AG04450 (cell line): ENCODE results near the gene GIPC1. TPM values are rescaled to one million over a fixed set of nuclear protein-coding genes. Genes with fewer than 3 reads are reported as not detected.

Experiments
- CTCF ChIA-PET: fragments of 300-600, 350-600 bp; formaldehyde crosslinking; extraction: SDS; loops from one replicate; lab custom pipeline; 2022; ENCODE audit warnings: antibody characterized with exemption, inconsistent platforms; lab: Charles Lee
- POLR2A ChIA-PET: fragments of 350-600 bp; formaldehyde crosslinking; extraction: SDS; loops from one replicate; lab custom pipeline; 2021; ENCODE audit warnings: antibody characterized with exemption, inconsistent platforms; lab: Yijun Ruan, JAX
- DNase-seq: peaks from one replicate; pipeline ENCODE4 v3.0.0-alpha.2; 2011; ENCODE audit warnings: low read depth, low spot score
- H3K27ac ChIP-seq: one replicate; pipeline ENCODE4 v1.5.1; 2012; ENCODE audit warnings: low read depth, low read length, control low read depth
- H3K27me3 ChIP-seq: one replicate; pipeline ENCODE4 v1.6.0; 2012; ENCODE audit warnings: low read length; ENCODE audit not compliant: control insufficient read depth, insufficient read depth
- H3K4me3 ChIP-seq: 2 replicates; pipeline ENCODE4 v1.5.1; 2011; ENCODE audit warnings: mild to moderate bottlenecking, low read depth, low read length, control low read depth
- H3K9me3 ChIP-seq: 2 replicates; pipeline ENCODE4 v1.5.1; 2012; ENCODE audit warnings: low read length; ENCODE audit not compliant: control insufficient read depth, insufficient read depth
- CTCF ChIP-seq: IDR thresholded peaks from 2 replicates; pipeline ENCODE4 v1.5.1; 2011; ENCODE audit warnings: low read depth, low read length, control low read depth, inconsistent platforms
- polyA minus RNA-seq: library from RNA; depleted of rRNA, polyadenylated mRNA; stranded (reverse); fragments of >200 nt; gene quantifications from 2 replicates; pipeline ENCODE4 v1.2.3, GENCODE V29; 2011; rRNA and poly(A)+ RNA removed
- polyA plus RNA-seq: library from polyadenylated mRNA; depleted of rRNA; stranded (reverse); fragments of >200 nt; gene quantifications from 2 replicates; pipeline ENCODE4 v1.2.3, GENCODE V29; 2011; rRNA removed

Gene GIPC1
- polyA plus RNA-seq (47.4 and 59.8 TPM in 2 replicates), polyA minus RNA-seq (27.1 and 30.4 TPM in 2 replicates)

- DNase-seq, result peak; percentile 98
- ChIA-PET CTCF (interaction anchor here (1.1 to 3.8 kb wide), 2 partner anchors 10 to 16 kb away, joined by 6 to 30 read pairs; no protein-coding TSS in a partner anchor), POLR2A (interaction anchor here (0.6 to 3.4 kb wide), 5 partner anchors 9 to 21 kb away, joined by 3 to 27 read pairs (median 4); partner anchors contain the start of gene DNAJB1)
- H3K4me3 ChIP-seq, result peak within 1 kb of the TSS; percentile 78
- H3K27me3 ChIP-seq, result no peaks in the 10 kb centered on the region
- TF ChIP-seq CTCF, result no peak
- H3K27ac ChIP-seq, result no peak within 1 kb of the TSS
- no peaks in the 10 kb centered on the region for H3K9me3 ChIP-seq
Measured at GRCh38 chr19:14496029-14496833, at the start of gene GIPC1. Gene GIPC1, minus strand, starts transcription at chr19:14496127. Its CDS starts 13,151 bp downstream, at chr19:14482976.

GRCh38 chr19:14545716-14546082 lies 49.8 kb upstream of the GIPC1 start:
- H3K4me3 ChIP-seq, result no peak overlapping the region
- no peak for DNase-seq
- no peaks in the 10 kb centered on the region for H3K27me3 ChIP-seq
- no peak overlapping the region for H3K27ac ChIP-seq
- ChIA-PET CTCF (interaction anchor here (1.3 kb wide), 1 partner anchor 12 kb away, joined by 4 read pairs; no protein-coding TSS in a partner anchor), POLR2A (interaction anchor here (0.9 kb wide), 1 partner anchor 11 kb away, joined by 4 read pairs; no protein-coding TSS in a partner anchor)
- TF ChIP-seq CTCF, result no peak
- H3K9me3 ChIP-seq, result no peaks in the 10 kb centered on the region; the same call in 1 of the 2 replicates

GRCh38 chr19:14544977-14545715 lies 49.2 kb upstream of the GIPC1 start:
- no peaks in the 10 kb centered on the region for H3K27me3 ChIP-seq
- DNase-seq, result no peak
- POLR2A ChIA-PET, result interaction anchor here (0.9 kb wide), 1 partner anchor 12 kb away, joined by 4 read pairs; no protein-coding TSS in a partner anchor

GRCh38 chr19:14544047-14544446 lies 48.1 kb upstream of the GIPC1 start:
- CTCF ChIA-PET, result interaction anchor here (0.7 kb wide), 1 partner anchor 22 kb away, joined by 3 read pairs; no protein-coding TSS in a partner anchor
- TF ChIP-seq CTCF, result no peak

More at GRCh38 chr19:14544977-14545715, 49.2 kb upstream of the GIPC1 start:
- no peaks in the 10 kb centered on the region; the same call in 1 of the 2 replicates for H3K9me3 ChIP-seq
- H3K4me3 ChIP-seq, result no peak overlapping the region
- H3K27ac ChIP-seq, result no peak overlapping the region
- CTCF ChIA-PET, result interaction anchor here (1.3 kb wide), 1 partner anchor 12 kb away, joined by 4 read pairs; no protein-coding TSS in a partner anchor
- TF ChIP-seq CTCF, result no peak

More at GRCh38 chr19:14544047-14544446, 48.1 kb upstream of the GIPC1 start:
- no peak overlapping the region for H3K4me3 ChIP-seq
- no peaks in the 10 kb centered on the region; the same call in 1 of the 2 replicates for H3K9me3 ChIP-seq
- no peak for DNase-seq
- no peak overlapping the region for H3K27ac ChIP-seq
- H3K27me3 ChIP-seq, result no peaks in the 10 kb centered on the region
- POLR2A ChIA-PET, result no interaction called here
